Measurements from ENCODE around the gene RNF222. TPM values are rescaled to one million over a fixed set of nuclear protein-coding genes. Genes with fewer than 3 reads are reported as not detected.
"Not testable (repeated sequence)": the region's sequence is repeated elsewhere in the genome, so short reads cannot be mapped to it uniquely, and the experiment has no call there.

Gene RNF222
- polyA plus RNA-seq, 1 experiment: not detected

GRCh38 chr17:8350339-8350738 lies 47.3 kb downstream of the RNF222 start:
- Histone ChIP-seq H3K9me3 (ENCODE audit: control insufficient read depth, insufficient read depth, low read length) (no peaks in the 10 kb centered on the region), H3K4me3 (ENCODE audit: low read depth, low read length) (no peak overlapping the region), H3K27me3 (ENCODE audit: control insufficient read depth, insufficient read depth, low read length) (peaks cover 14% of the 10 kb centered on the region), H3K27ac (ENCODE audit: low read depth, low read length) (no peak overlapping the region)
- POLR2A ChIA-PET: interaction anchor here (0.7 kb wide), 1 partner anchor 10 kb away, joined by 4 read pairs; no protein-coding TSS in a partner anchor
- CTCF ChIA-PET: no interaction called here
- DNase-seq (ENCODE audit: low read depth, low spot score): no peak
- TF ChIP-seq CTCF (IDR thresholded peaks at IDR 0.05; ENCODE audit: low read depth, low read length): no peak

GRCh38 chr17:8347001-8347400 lies 50.6 kb downstream of the RNF222 start:
- CTCF ChIA-PET; H3K4me3 ChIP-seq (ENCODE audit: low read depth, low read length); H3K9me3 ChIP-seq (ENCODE audit: control insufficient read depth, insufficient read depth, low read length); DNase-seq (ENCODE audit: low read depth, low spot score); POLR2A ChIA-PET; H3K27ac ChIP-seq (ENCODE audit: low read depth, low read length): not testable (repeated sequence)
- H3K27me3 ChIP-seq (ENCODE audit: control insufficient read depth, insufficient read depth, low read length): peaks cover 26% of the 10 kb centered on the region

- H3K9me3 ChIP-seq (ENCODE audit: control insufficient read depth, insufficient read depth, low read length): no peaks in the 10 kb centered on the region
- POLR2A ChIA-PET: no interaction called here
- TF ChIP-seq CTCF (IDR thresholded peaks at IDR 0.05; ENCODE audit: low read depth, low read length): no peak
- no peak overlapping the region for H3K4me3 ChIP-seq (ENCODE audit: low read depth, low read length)
- peaks cover 26% of the 10 kb centered on the region for H3K27me3 ChIP-seq (ENCODE audit: control insufficient read depth, insufficient read depth, low read length)
- no peak for DNase-seq (ENCODE audit: low read depth, low spot score)
- H3K27ac ChIP-seq (ENCODE audit: low read depth, low read length): no peak overlapping the region
- CTCF ChIA-PET: no interaction called here
Observed at GRCh38 chr17:8345951-8346665, 51.5 kb downstream of the RNF222 start.

GRCh38 chr17:8345052-8345690 lies 52.5 kb downstream of the RNF222 start:
- CTCF ChIA-PET: no interaction called here
- POLR2A ChIA-PET: no interaction called here
- DNase-seq (ENCODE audit: low read depth, low spot score): no peak

GRCh38 chr17:8341456-8341855 lies 56.2 kb downstream of the RNF222 start:
- Histone ChIP-seq H3K27me3 (ENCODE audit: control insufficient read depth, insufficient read depth, low read length) (peaks cover 37% of the 10 kb centered on the region), H3K9me3 (ENCODE audit: control insufficient read depth, insufficient read depth, low read length) (no peaks in the 10 kb centered on the region), H3K27ac (ENCODE audit: low read depth, low read length) (no peak overlapping the region), H3K4me3 (ENCODE audit: low read depth, low read length) (no peak overlapping the region)
- no peak for TF ChIP-seq CTCF (IDR thresholded peaks at IDR 0.05; ENCODE audit: low read depth, low read length)
- ChIA-PET POLR2A (no interaction called here), CTCF (interaction anchor here (1.2 kb wide), 1 partner anchor 15 kb away, joined by 3 read pairs; no protein-coding TSS in a partner anchor)
- no peak for DNase-seq (ENCODE audit: low read depth, low spot score)

More at GRCh38 chr17:8345052-8345690, 52.5 kb downstream of the RNF222 start:
- TF ChIP-seq CTCF (IDR thresholded peaks at IDR 0.05; ENCODE audit: low read depth, low read length): no peak
- Histone ChIP-seq H3K4me3 (ENCODE audit: low read depth, low read length) (no peak overlapping the region), H3K27me3 (ENCODE audit: control insufficient read depth, insufficient read depth, low read length) (peaks cover 26% of the 10 kb centered on the region), H3K9me3 (ENCODE audit: control insufficient read depth, insufficient read depth, low read length) (no peaks in the 10 kb centered on the region), H3K27ac (ENCODE audit: low read depth, low read length) (no peak overlapping the region)

Other genes starting within 250 kb of the RNF222 start
- gene PER1, start 245.4 kb downstream of the RNF222 start, polyA plus RNA-seq (2011; rRNA removed): 3.1 and 5.5 TPM in 2 replicates
- 20.8 and 24.3 TPM in 2 replicates for gene VAMP2, start 234.9 kb downstream of the RNF222 start, polyA plus RNA-seq (2011; rRNA removed)
- 8.7 and 9.6 TPM in 2 replicates for gene TMEM107, start 221.4 kb downstream of the RNF222 start, polyA plus RNA-seq (2011; rRNA removed)
- 2.3 and 2.7 TPM in 2 replicates for gene BORCS6, start 207.6 kb downstream of the RNF222 start, polyA plus RNA-seq (2011; rRNA removed)
- gene AURKB, start 187.3 kb downstream of the RNF222 start, polyA plus RNA-seq (2011; rRNA removed): 5.9 and 7.7 TPM in 2 replicates
- gene CTC1, start 149.8 kb downstream of the RNF222 start, polyA plus RNA-seq (2011; rRNA removed): 6.1 and 7.3 TPM in 2 replicates
- 14.0 and 18.5 TPM in 2 replicates for gene PFAS, start 148.5 kb downstream of the RNF222 start, polyA plus RNA-seq (2011; rRNA removed)
- gene RANGRF, start 109.2 kb downstream of the RNF222 start, polyA plus RNA-seq (2011; rRNA removed): 26.4 and 30.8 TPM in 2 replicates
- gene SLC25A35, start 102.4 kb downstream of the RNF222 start, polyA plus RNA-seq (2011; rRNA removed): 1.4 and 1.9 TPM in 2 replicates
- gene ARHGEF15, start 87.6 kb downstream of the RNF222 start, polyA plus RNA-seq (2011; rRNA removed): not detected in 2 replicates
- not detected in 2 replicates for gene ODF4, start 58.0 kb downstream of the RNF222 start, polyA plus RNA-seq (2011; rRNA removed)
- 3,841 and 4,830 TPM in 2 replicates for gene RPL26, start 14.6 kb downstream of the RNF222 start, polyA plus RNA-seq (2011; rRNA removed)
- 65.6 and 74.7 TPM in 2 replicates for gene NDEL1, start 38.1 kb upstream of the RNF222 start, polyA plus RNA-seq (2011; rRNA removed)
- gene MYH10, start 232.9 kb upstream of the RNF222 start, polyA plus RNA-seq (2011; rRNA removed): 98.4 and 103 TPM in 2 replicates

Measured in AG04450 (cell line).